Measurements from ENCODE around the gene PGAM5.

DNA sequence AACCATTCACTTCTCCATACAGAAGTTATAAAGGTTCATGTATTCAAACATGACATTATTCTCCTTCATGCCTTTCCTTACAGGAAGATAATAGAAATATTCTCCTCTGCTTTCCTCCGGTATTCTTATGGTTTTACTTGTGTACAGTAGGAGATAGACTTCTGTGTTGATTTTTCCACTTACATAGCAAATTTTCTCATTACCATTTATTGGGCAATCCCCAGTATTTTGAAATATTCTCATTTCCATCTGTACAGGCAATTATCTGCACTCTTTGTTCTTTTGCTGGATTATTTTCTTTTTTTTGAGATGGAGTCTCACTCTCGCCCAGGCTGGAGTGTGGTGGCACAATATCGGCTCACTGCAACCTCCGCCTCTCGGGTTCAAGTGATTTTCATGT lies 12.3 kb upstream of the PGAM5 start:
- TF ChIP-seq, protein P1, sequence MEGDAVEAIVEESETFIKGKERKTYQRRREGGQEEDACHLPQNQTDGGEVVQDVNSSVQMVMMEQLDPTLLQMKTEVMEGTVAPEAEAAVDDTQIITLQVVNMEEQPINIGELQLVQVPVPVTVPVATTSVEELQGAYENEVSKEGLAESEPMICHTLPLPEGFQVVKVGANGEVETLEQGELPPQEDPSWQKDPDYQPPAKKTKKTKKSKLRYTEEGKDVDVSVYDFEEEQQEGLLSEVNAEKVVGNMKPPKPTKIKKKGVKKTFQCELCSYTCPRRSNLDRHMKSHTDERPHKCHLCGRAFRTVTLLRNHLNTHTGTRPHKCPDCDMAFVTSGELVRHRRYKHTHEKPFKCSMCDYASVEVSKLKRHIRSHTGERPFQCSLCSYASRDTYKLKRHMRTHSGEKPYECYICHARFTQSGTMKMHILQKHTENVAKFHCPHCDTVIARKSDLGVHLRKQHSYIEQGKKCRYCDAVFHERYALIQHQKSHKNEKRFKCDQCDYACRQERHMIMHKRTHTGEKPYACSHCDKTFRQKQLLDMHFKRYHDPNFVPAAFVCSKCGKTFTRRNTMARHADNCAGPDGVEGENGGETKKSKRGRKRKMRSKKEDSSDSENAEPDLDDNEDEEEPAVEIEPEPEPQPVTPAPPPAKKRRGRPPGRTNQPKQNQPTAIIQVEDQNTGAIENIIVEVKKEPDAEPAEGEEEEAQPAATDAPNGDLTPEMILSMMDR (IDR thresholded peaks at IDR 0.05), result no peak
- TF ChIP-seq POLR2AphosphoS5 (IDR thresholded peaks at IDR 0.05), result no peak
- no peak for TF ChIP-seq POLR2A (IDR thresholded peaks at IDR 0.05)

Data from transverse colon (tissue), 4 donors.